Gastrocnemius medialis (tissue), 4 donors: Measurements from ENCODE around the gene MAGEB3. TPM values are rescaled to one million over a fixed set of nuclear protein-coding genes. Genes with fewer than 3 reads are reported as not detected.

Experiments
- ATAC-seq, 2 donors: fragments of 150-250 bp; one replicate each; pipeline ENCODE4 v1.9.1; 2016
- DNase-seq, 2 donors: peaks; one replicate each; pipeline ENCODE4 v3.0.0-alpha.2; 2019
- H3K27ac ChIP-seq, 4 donors: fragments of 200-600 bp; sonication (generic); 1 replicate in 1 of 4; 2 replicates in 3 of 4; pipeline ENCODE4 v1.5.1; 2016 to 2018; ENCODE audit warnings: mild to moderate bottlenecking in 2 of 4, moderate library complexity in 1 of 4
- H3K27me3 ChIP-seq, 3 donors: fragments of 200-600 bp; sonication (generic) in 2 of 3; 1 replicate in 1 of 3; 2 replicates in 2 of 3; pipeline versions ENCODE4 v1.5.1 to v1.6.0; 2016 to 2019; ENCODE audit warnings: mild to moderate bottlenecking in 1 of 3, moderate library complexity in 1 of 3
- H3K36me3 ChIP-seq, 2 donors: fragments of 200-600 bp; sonication (generic) in 1 of 2; one replicate each; pipeline ENCODE4 v1.5.1; 2017 to 2018
- H3K4me1 ChIP-seq, 2 donors: fragments of 200-600 bp; sonication (generic) in 1 of 2; one replicate each; pipeline ENCODE4 v1.5.1; 2016 to 2017; ENCODE audit warnings: mild to moderate bottlenecking in 2 of 2
- H3K4me3 ChIP-seq, 4 donors: fragments of 200-600 bp; sonication (generic) in 3 of 4; 1 replicate in 1 of 4; 2 replicates in 3 of 4; pipeline ENCODE4 v1.5.1; 2016 to 2019; ENCODE audit warnings: mild to moderate bottlenecking in 2 of 4
- H3K9me3 ChIP-seq, 3 donors: fragments of 200-600 bp; sonication (generic) in 2 of 3; 1 replicate in 1 of 3; 2 replicates in 2 of 3; pipeline ENCODE4 v1.5.1; 2016 to 2019
- POLR2A ChIP-seq, 2 donors: fragments of 450-650 bp; IDR thresholded peaks; one replicate each; pipeline ENCODE4 v1.6.1; 2017; ENCODE audit warnings: antibody characterized with exemption in 2 of 2, mild to moderate bottlenecking in 2 of 2, moderate library complexity in 2 of 2
- in situ Hi-C, 4 donors: fragments of 200-750 bp; cut with MboI; loops; one replicate each; pipeline versions ENCODE4 v1.15.0 to v1.8.0; 2017; ENCODE audit warnings: low sequenced_read_pairs in 4 of 4
- intact Hi-C: fragments of 100-400 bp; cut with DNase I; formaldehyde crosslinking; loops from one replicate; pipeline ENCODE4 v1.15.1; 2023; ENCODE audit warnings: low total_unique reads
- total RNA-seq, 4 donors: library from RNA; depleted of rRNA; stranded (reverse); fragments of >200 nt; gene quantifications; one replicate each; pipeline versions ENCODE4 v1.1.0 to v1.2.3, GENCODE V29; 2016
- TF ChIP-seq, protein P1 (sequence below), 5 experiments: fragments of 450-650 bp in 3 of 5; fragments of 200-600 bp in 2 of 5; sonication (generic) in 2 of 5; IDR thresholded peaks in 4 of 5; conservative IDR thresholded peaks in 1 of 5; 1 replicate in 4 of 5; 2 replicates in 1 of 5; pipeline ENCODE4 v1.5.1; 2016 to 2019; ENCODE audit warnings: antibody characterized with exemption in 5 of 5, mild to moderate bottlenecking in 3 of 5, moderate library complexity in 3 of 5

The MAGEB3 gene
- total RNA-seq, 4 donors from 2014 or later, result not detected

DNA sequence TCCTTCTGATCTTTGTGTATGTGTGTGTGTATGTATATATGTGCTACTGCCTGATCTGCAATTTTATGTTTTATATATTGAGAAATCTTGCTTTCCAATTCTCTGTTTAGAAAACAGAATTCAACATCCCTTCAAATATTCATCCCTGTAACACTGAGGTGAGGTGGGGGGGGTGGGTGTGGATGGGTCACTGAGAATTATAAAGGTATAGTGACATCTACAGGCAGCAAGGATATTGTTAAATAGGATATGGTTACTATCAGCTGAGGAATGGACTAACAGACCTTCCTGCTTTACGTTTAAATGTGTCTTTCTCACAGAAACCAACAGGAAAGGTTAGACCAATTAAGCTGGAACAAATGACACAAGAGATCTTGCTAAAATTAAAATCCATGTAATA lies 34.1 kb upstream of the MAGEB3 start:
- TF ChIP-seq, protein P1, sequence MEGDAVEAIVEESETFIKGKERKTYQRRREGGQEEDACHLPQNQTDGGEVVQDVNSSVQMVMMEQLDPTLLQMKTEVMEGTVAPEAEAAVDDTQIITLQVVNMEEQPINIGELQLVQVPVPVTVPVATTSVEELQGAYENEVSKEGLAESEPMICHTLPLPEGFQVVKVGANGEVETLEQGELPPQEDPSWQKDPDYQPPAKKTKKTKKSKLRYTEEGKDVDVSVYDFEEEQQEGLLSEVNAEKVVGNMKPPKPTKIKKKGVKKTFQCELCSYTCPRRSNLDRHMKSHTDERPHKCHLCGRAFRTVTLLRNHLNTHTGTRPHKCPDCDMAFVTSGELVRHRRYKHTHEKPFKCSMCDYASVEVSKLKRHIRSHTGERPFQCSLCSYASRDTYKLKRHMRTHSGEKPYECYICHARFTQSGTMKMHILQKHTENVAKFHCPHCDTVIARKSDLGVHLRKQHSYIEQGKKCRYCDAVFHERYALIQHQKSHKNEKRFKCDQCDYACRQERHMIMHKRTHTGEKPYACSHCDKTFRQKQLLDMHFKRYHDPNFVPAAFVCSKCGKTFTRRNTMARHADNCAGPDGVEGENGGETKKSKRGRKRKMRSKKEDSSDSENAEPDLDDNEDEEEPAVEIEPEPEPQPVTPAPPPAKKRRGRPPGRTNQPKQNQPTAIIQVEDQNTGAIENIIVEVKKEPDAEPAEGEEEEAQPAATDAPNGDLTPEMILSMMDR (IDR thresholded peaks at IDR 0.05 in 4 of 5, conservative IDR thresholded peaks at IDR 0.05 in 1 of 5), result no peak
- TF ChIP-seq POLR2A (IDR thresholded peaks at IDR 0.05), result no peak
- H3K4me1 ChIP-seq, result no peaks in the 10 kb centered on the region
- no peak for DNase-seq

DNA sequence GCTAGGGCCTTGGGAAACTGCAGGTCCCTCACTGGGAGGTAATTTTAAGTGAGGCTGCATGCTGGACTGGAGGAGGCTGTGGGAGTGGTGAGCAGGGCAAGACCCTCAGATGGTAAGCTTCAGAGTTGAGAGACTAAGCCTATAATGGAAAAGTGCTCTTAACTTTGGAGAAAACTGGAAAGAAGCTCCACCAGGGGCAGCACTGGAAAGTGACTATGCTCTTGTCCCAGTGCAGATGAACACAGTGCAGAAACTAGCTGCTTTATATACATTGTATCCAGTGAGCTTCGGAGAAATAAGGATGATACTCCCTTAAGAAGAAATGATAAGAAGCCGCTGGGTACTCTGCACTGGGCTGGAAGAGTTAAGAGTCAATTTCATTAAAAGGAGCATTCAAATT lies 18.3 kb upstream of the MAGEB3 start:
- in situ Hi-C loops (no loop called here), intact Hi-C loops (no loop called here)
- no peaks in the 10 kb centered on the region for H3K27me3 ChIP-seq
- H3K4me3 ChIP-seq, result no peak overlapping the region
- H3K9me3 ChIP-seq, result no peaks in the 10 kb centered on the region
- DNase-seq (no peak), ATAC-seq (no peak)
- H3K4me1 ChIP-seq, result no peaks in the 10 kb centered on the region
- no peaks in the 10 kb centered on the region for H3K36me3 ChIP-seq
- no peak overlapping the region for H3K27ac ChIP-seq
- TF ChIP-seq, protein P1 (IDR thresholded peaks at IDR 0.05 in 4 of 5, conservative IDR thresholded peaks at IDR 0.05 in 1 of 5), result no peak
- no peak for TF ChIP-seq POLR2A (IDR thresholded peaks at IDR 0.05)

More for the DNA sequence above, 34.1 kb upstream of the MAGEB3 start:
- no peak for ATAC-seq
- in situ Hi-C loops, result loop anchor here in 1 of 4 donors (25.0 kb wide), 1 partner anchor 91 kb away; no protein-coding TSS in a partner anchor
- Histone ChIP-seq H3K27ac (no peak overlapping the region), H3K4me3 (no peak overlapping the region), H3K9me3 (no peaks in the 10 kb centered on the region), H3K27me3 (no peaks in the 10 kb centered on the region), H3K36me3 (no peaks in the 10 kb centered on the region)
- intact Hi-C loops, result no loop called here

DNA sequence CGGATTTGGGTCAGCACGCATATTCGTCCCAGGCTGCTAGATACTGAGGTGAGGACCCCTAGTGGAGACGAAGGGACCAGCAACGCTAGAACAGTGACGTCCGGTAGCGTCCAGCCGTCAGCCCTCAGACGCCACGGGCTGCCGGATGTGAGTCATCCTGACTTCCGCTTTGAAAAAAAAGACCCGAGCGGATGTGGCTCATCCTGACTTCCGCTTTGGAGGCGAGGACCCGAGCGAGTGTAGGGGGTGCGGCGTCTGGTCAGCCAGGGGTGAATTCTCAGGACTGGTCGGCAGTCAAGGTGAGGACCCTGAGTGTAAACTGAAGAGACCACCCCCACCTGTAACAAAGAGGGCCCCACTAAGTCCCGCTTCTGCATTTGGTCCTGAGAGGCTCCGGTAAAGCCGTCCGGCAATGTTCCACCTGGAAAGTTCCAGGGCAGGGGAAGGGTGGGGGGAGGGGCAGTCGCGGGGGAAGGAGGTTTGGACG lies 15.1 kb upstream of the MAGEB3 start, which contains the start of gene MAGEB2:
Gene MAGEB2 (plus strand): TSS at position 207 of the 487 bp plus-strand sequence. CDS start 3,018 bp downstream, outside the sequence.
- in situ Hi-C loops, result no loop called here

DNA sequence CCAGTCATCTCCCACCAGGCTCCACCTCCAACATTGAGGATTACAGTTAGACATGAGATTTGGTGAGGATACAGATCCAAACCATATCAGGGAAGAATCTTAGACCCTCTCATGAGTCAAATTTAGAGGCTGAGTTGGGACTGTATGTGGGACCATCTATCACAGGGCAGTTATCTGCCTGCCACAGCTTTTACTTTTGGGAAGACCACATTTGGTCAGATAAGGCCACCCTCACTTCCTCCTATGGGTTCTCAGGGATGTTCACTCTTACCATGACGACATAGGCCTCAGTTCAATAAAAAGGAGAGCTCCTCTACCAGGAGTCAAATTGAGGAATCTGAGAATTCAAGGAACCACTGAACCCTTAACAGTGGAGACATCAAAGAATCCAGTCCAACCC lies 13.0 kb upstream of the MAGEB3 start:
- DNase-seq, result no peak
- TF ChIP-seq POLR2A (IDR thresholded peaks at IDR 0.05), result no peak
- in situ Hi-C loops (no loop called here), intact Hi-C loops (no loop called here)
- no peaks in the 10 kb centered on the region for H3K27me3 ChIP-seq
- H3K27ac ChIP-seq, result no peak overlapping the region
- H3K4me1 ChIP-seq, result no peaks in the 10 kb centered on the region
- no peaks in the 10 kb centered on the region for H3K36me3 ChIP-seq
- no peaks in the 10 kb centered on the region for H3K9me3 ChIP-seq
- no peak overlapping the region for H3K4me3 ChIP-seq
- no peak for ATAC-seq

More for the DNA sequence above, 15.1 kb upstream of the MAGEB3 start, which contains the start of gene MAGEB2:
- Histone ChIP-seq H3K27ac (no peak within 1 kb of the TSS), H3K9me3 (no peaks in the 10 kb centered on the region), H3K27me3 (no peaks in the 10 kb centered on the region), H3K4me3 (no peak within 1 kb of the TSS), H3K36me3 (no peaks in the 10 kb centered on the region), H3K4me1 (no peaks in the 10 kb centered on the region)
- intact Hi-C loops, result no loop called here
- no peak for ATAC-seq
- TF ChIP-seq, protein P1 (IDR thresholded peaks at IDR 0.05 in 4 of 5, conservative IDR thresholded peaks at IDR 0.05 in 1 of 5), result no peak
- TF ChIP-seq POLR2A (IDR thresholded peaks at IDR 0.05), result no peak
- no peak for DNase-seq

DNA sequence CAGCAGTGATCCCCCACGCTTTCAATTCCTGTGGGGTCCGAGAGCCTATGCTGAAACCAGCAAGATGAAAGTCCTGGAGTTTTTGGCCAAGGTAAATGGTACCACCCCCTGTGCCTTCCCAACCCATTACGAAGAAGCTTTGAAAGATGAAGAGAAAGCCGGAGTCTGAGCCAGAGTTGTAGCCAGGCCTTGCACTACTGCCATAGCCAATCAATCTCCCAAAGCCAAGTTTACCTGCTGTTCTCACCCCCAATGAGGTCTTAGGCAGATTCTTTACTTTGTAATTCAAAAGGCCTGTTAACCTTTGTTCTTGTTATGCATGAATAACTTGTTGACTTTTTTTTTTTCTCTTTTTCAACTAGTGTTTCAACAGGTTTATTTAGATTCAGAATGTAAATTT lies 11.1 kb upstream of the MAGEB3 start:
- DNase-seq (no peak), ATAC-seq (no peak)
- intact Hi-C loops, result no loop called here
- no peaks in the 10 kb centered on the region for H3K4me1 ChIP-seq
- no peak overlapping the region for H3K27ac ChIP-seq
- no peaks in the 10 kb centered on the region for H3K9me3 ChIP-seq
- in situ Hi-C loops, result no loop called here
- H3K27me3 ChIP-seq, result no peaks in the 10 kb centered on the region
- no peaks in the 10 kb centered on the region for H3K36me3 ChIP-seq
- no peak for TF ChIP-seq POLR2A (IDR thresholded peaks at IDR 0.05)
- TF ChIP-seq, protein P1 (IDR thresholded peaks at IDR 0.05 in 4 of 5, conservative IDR thresholded peaks at IDR 0.05 in 1 of 5), result no peak
- H3K4me3 ChIP-seq, result no peak overlapping the region
